Trophoblast cell (in vitro differentiated cells and primary cell): ENCODE results near the gene SPIN1.

Source experiments
- DNase-seq, 2 donors: peaks; one replicate each; pipeline ENCODE4 v3.0.0-alpha.2; 2016
- H2AFZ ChIP-seq: 2 replicates; pipeline ENCODE4 v1.6.1; 2013; ENCODE audit warnings: low read length, moderate library complexity, mild to moderate bottlenecking; ENCODE audit not compliant: insufficient read depth, poor library complexity
- H2AK5ac ChIP-seq: 2 replicates; pipeline ENCODE4 v1.6.1; 2013; ENCODE audit warnings: mild to moderate bottlenecking, low read length
- H2BK120ac ChIP-seq: 2 replicates; pipeline ENCODE4 v1.6.1; 2013; ENCODE audit warnings: low read length, mild to moderate bottlenecking, moderate library complexity; ENCODE audit not compliant: insufficient read depth, poor library complexity
- H2BK12ac ChIP-seq: 2 replicates; pipeline ENCODE4 v1.6.1; 2013; ENCODE audit warnings: mild to moderate bottlenecking, low read length, moderate library complexity
- H2BK5ac ChIP-seq: 2 replicates; pipeline ENCODE4 v1.6.1; 2013; ENCODE audit warnings: low read length, low read depth, moderate library complexity, mild to moderate bottlenecking; ENCODE audit not compliant: poor library complexity
- H3K14ac ChIP-seq: 2 replicates; pipeline ENCODE4 v1.6.1; 2013; ENCODE audit warnings: mild to moderate bottlenecking, low read length
- H3K18ac ChIP-seq: 2 replicates; pipeline ENCODE4 v1.6.1; 2013; ENCODE audit warnings: mild to moderate bottlenecking, low read length
- H3K23ac ChIP-seq: 2 replicates; pipeline ENCODE4 v1.6.1; 2013; ENCODE audit warnings: low read length
- H3K27ac ChIP-seq: 2 replicates; pipeline ENCODE4 v1.5.1; 2013; ENCODE audit warnings: low read depth, mild to moderate bottlenecking, inconsistent platforms, low read length, moderate library complexity
- H3K27me3 ChIP-seq: 2 replicates; pipeline ENCODE4 v1.6.1; 2013; ENCODE audit warnings: inconsistent platforms, mild to moderate bottlenecking, low read length, moderate library complexity; ENCODE audit not compliant: insufficient read depth
- H3K36me3 ChIP-seq, 2 experiments: 1 replicate in 1 of 2; 2 replicates in 1 of 2; pipeline ENCODE4 v1.6.1; 2013; ENCODE audit warnings: low read length in 2 of 2, mild to moderate bottlenecking in 2 of 2, moderate library complexity in 1 of 2; ENCODE audit not compliant: insufficient read depth in 2 of 2, control insufficient read depth in 1 of 2
- H3K4ac ChIP-seq: 2 replicates; pipeline ENCODE4 v1.6.1; 2013; ENCODE audit warnings: low read depth, mild to moderate bottlenecking, low read length, moderate library complexity
- H3K4me1 ChIP-seq, 2 experiments: 1 replicate in 1 of 2; 2 replicates in 1 of 2; pipeline ENCODE4 v1.6.1; 2013; ENCODE audit warnings: low read length in 2 of 2, mild to moderate bottlenecking in 2 of 2, moderate library complexity in 1 of 2; ENCODE audit not compliant: insufficient read depth in 2 of 2, control insufficient read depth in 1 of 2
- H3K4me2 ChIP-seq: 2 replicates; pipeline ENCODE4 v1.6.1; 2013; ENCODE audit warnings: inconsistent platforms, mild to moderate bottlenecking, low read length, moderate library complexity
- H3K4me3 ChIP-seq: 2 replicates; pipeline ENCODE4 v1.5.1; 2013; ENCODE audit warnings: mild to moderate bottlenecking, low read depth, low read length, inconsistent platforms
- H3K79me1 ChIP-seq: one replicate; pipeline ENCODE4 v1.6.1; 2013; ENCODE audit warnings: low read length
- H3K79me2 ChIP-seq: 2 replicates; pipeline ENCODE4 v1.6.1; 2013; ENCODE audit warnings: low read length, mild to moderate bottlenecking; ENCODE audit not compliant: control insufficient read depth, insufficient read depth, poor library complexity
- H3K9ac ChIP-seq: 2 replicates; pipeline ENCODE4 v1.6.1; 2013; ENCODE audit warnings: mild to moderate bottlenecking, low read length
- H3K9me3 ChIP-seq: 2 replicates; pipeline ENCODE4 v1.6.1; 2013; ENCODE audit warnings: low read depth, mild to moderate bottlenecking, control low read depth, inconsistent platforms, low read length; ENCODE audit not compliant: insufficient read depth
- H4K12ac ChIP-seq: 2 replicates; pipeline ENCODE4 v1.6.1; 2013; ENCODE audit warnings: low read depth, mild to moderate bottlenecking, low read length, moderate library complexity
- H4K8ac ChIP-seq: 2 replicates; pipeline ENCODE4 v1.6.1; 2013; ENCODE audit warnings: low read depth, mild to moderate bottlenecking, low read length, moderate library complexity
- H4K91ac ChIP-seq: one replicate; pipeline ENCODE4 v1.6.1; 2013; ENCODE audit warnings: low read depth, mild to moderate bottlenecking, low read length, moderate library complexity
- WGBS: extraction: QIAGEN DNeasy Blood & Tissue Kit; methylation state at CpG from one replicate; pipeline ENCODE4 v1.1.7; 2013; ENCODE audit warnings: missing lambda C conversion rate; ENCODE audit not compliant: insufficient read length, insufficient coverage; ENCODE audit errors: extremely low coverage; 5-methylcytosine and 5-hydroxymethylcytosine counted together

Gene SPIN1

GRCh38 chr9:88468226-88468625 lies 80.0 kb downstream of the SPIN1 start:
- DNase-seq: no peak
- no peak overlapping the region for H4K12ac ChIP-seq
- no peak overlapping the region for H4K91ac ChIP-seq
- no peaks in the 10 kb centered on the region for H3K79me2 ChIP-seq
- H2BK12ac ChIP-seq: no peak overlapping the region
- no peaks in the 10 kb centered on the region for H3K4me1 ChIP-seq
- H3K79me1 ChIP-seq: no peaks in the 10 kb centered on the region
- H2AFZ ChIP-seq: no peak overlapping the region
- no peak overlapping the region for H3K23ac ChIP-seq
- no peaks in the 10 kb centered on the region for H3K27me3 ChIP-seq
- no peak overlapping the region for H3K4ac ChIP-seq
- no peak overlapping the region for H4K8ac ChIP-seq
- no peak overlapping the region for H2BK5ac ChIP-seq
- H3K27ac ChIP-seq: no peak overlapping the region
- H3K9me3 ChIP-seq: no peaks in the 10 kb centered on the region
- no peak overlapping the region for H3K4me3 ChIP-seq
- no peak overlapping the region for H3K4me2 ChIP-seq
- no peak overlapping the region for H2BK120ac ChIP-seq
- no peak overlapping the region for H3K9ac ChIP-seq
- H3K14ac ChIP-seq: no peak overlapping the region
- no peak overlapping the region for H3K18ac ChIP-seq
- no peak overlapping the region for H2AK5ac ChIP-seq
- no CpG with 5 or more reads among the region's 9 CpGs for WGBS
- peaks cover 17 to 22% of the 10 kb centered on the region in 2 experiments for H3K36me3 ChIP-seq

- WGBS: no CpG with 5 or more reads among the region's 11 CpGs
- H3K9me3 ChIP-seq: no peaks in the 10 kb centered on the region
- H3K27me3 ChIP-seq: no peaks in the 10 kb centered on the region
These were observed 88.4 kb downstream of the SPIN1 start for GRCh38 chr9:88476491-88477271.

GRCh38 chr9:88477300-88477751 lies 89.1 kb downstream of the SPIN1 start:
- Histone ChIP-seq H3K4me2 (no peak overlapping the region), H3K79me2 (no peaks in the 10 kb centered on the region), H3K36me3 (peaks cover 11 to 19% of the 10 kb centered on the region in 2 experiments), H2BK12ac (no peak overlapping the region), H3K9me3 (no peaks in the 10 kb centered on the region), H2AFZ (no peak overlapping the region), H3K23ac (no peak overlapping the region), H3K14ac (no peak overlapping the region), H4K8ac (no peak overlapping the region), H2BK5ac (no peak overlapping the region), H3K4ac (no peak overlapping the region), H2BK120ac (no peak overlapping the region), H3K9ac (no peak overlapping the region), H3K18ac (no peak overlapping the region), H3K4me3 (no peak overlapping the region), H3K27me3 (no peaks in the 10 kb centered on the region), H3K79me1 (no peaks in the 10 kb centered on the region), H2AK5ac (no peak overlapping the region), H4K12ac (no peak overlapping the region), H3K4me1 (peaks cover 5 to 9% of the 10 kb centered on the region in 2 experiments), H3K27ac (no peak overlapping the region), H4K91ac (no peak overlapping the region)
- DNase-seq: peak; percentile 55 to 84
- no CpG with 5 or more reads among the region's 3 CpGs for WGBS

More at GRCh38 chr9:88476491-88477271, 88.4 kb downstream of the SPIN1 start:
- H3K27ac ChIP-seq: no peak overlapping the region
- no peak overlapping the region for H3K14ac ChIP-seq
- H2BK12ac ChIP-seq: no peak overlapping the region
- H3K36me3 ChIP-seq: peaks cover 15 to 21% of the 10 kb centered on the region in 2 experiments
- H4K91ac ChIP-seq: no peak overlapping the region
- H3K4me1 ChIP-seq: peaks cover 5 to 9% of the 10 kb centered on the region in 2 experiments
- no peak overlapping the region for H4K12ac ChIP-seq
- no peak overlapping the region for H4K8ac ChIP-seq
- H2BK5ac ChIP-seq: no peak overlapping the region
- no peaks in the 10 kb centered on the region for H3K79me1 ChIP-seq
- no peak overlapping the region for H2BK120ac ChIP-seq
- no peak overlapping the region for H3K18ac ChIP-seq
- H3K79me2 ChIP-seq: no peaks in the 10 kb centered on the region
- no peak overlapping the region for H3K4me2 ChIP-seq
- H3K4me3 ChIP-seq: no peak overlapping the region
- H3K4ac ChIP-seq: no peak overlapping the region
- no peak overlapping the region for H2AK5ac ChIP-seq
- no peak overlapping the region for H3K23ac ChIP-seq
- DNase-seq: no peak
- no peak overlapping the region for H3K9ac ChIP-seq
- no peak overlapping the region for H2AFZ ChIP-seq

DNA sequence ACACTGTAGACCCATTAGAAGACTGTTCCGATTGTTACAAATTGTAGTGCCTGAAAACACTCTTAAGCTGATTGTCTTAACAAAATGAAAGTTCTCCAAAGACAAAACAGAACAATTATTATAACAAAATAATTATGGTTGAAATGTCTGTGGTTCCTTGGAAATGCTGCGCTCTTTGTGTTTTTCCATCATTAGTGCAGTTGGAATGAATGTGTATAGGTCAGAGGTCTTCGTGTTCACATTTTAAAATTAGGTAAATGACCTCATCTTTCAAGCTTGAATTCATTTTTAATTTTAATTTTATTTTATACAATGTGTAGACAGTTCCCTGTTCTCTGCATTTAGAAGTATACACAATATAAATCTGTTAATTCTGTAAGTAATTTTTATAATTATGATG lies 90.0 kb downstream of the SPIN1 start:
- no peak overlapping the region for H3K4me2 ChIP-seq
- no peak overlapping the region for H3K23ac ChIP-seq
- H3K27ac ChIP-seq: no peak overlapping the region
- no peak overlapping the region for H4K12ac ChIP-seq
- H3K4me1 ChIP-seq: peaks cover 5 to 9% of the 10 kb centered on the region in 2 experiments
- H3K27me3 ChIP-seq: no peaks in the 10 kb centered on the region
- H4K91ac ChIP-seq: no peak overlapping the region
- H3K79me1 ChIP-seq: no peaks in the 10 kb centered on the region
- no peak overlapping the region for H2AK5ac ChIP-seq
- H3K9me3 ChIP-seq: no peaks in the 10 kb centered on the region
- no CpG with 5 or more reads among the region's 3 CpGs for WGBS
- H2BK5ac ChIP-seq: no peak overlapping the region
- no peaks in the 10 kb centered on the region for H3K79me2 ChIP-seq
- H4K8ac ChIP-seq: no peak overlapping the region
- H3K9ac ChIP-seq: no peak overlapping the region
- peaks cover 9 to 16% of the 10 kb centered on the region in 2 experiments for H3K36me3 ChIP-seq
- no peak overlapping the region for H3K4ac ChIP-seq
- no peak overlapping the region for H2BK120ac ChIP-seq
- H2AFZ ChIP-seq: no peak overlapping the region
- no peak overlapping the region for H3K4me3 ChIP-seq
- H3K18ac ChIP-seq: no peak overlapping the region
- DNase-seq: no peak
- H2BK12ac ChIP-seq: no peak overlapping the region
- no peak overlapping the region for H3K14ac ChIP-seq
